HT1080 (cell line): ENCODE results near the gene OGDH. TPM values are rescaled to one million over a fixed set of nuclear protein-coding genes. Genes with fewer than 3 reads are reported as not detected.
A peak's percentile ranks its signal among the peaks of the same experiment; 100 is the strongest.
"Not testable (repeated sequence)": the region's sequence is repeated elsewhere in the genome, so short reads cannot be mapped to it uniquely, and the experiment has no call there.

Source experiments
- DNase-seq: peaks from one replicate; pipeline ENCODE4 v3.0.0-alpha.2; 2015; ENCODE audit warnings: low read depth
- total RNA-seq: library from RNA; depleted of rRNA; stranded (reverse); fragments of >200 nt; shearing (Covaris generic); gene quantifications from 2 replicates; pipeline ENCODE4 v1.2.3, GENCODE V29; 2014

Gene OGDH
- total RNA-seq, 1 experiment from 2014 or later, result 41.9 TPM

- no peak for DNase-seq
Measured at GRCh38 chr7:44666566-44666965, 60.1 kb downstream of the OGDH start.

GRCh38 chr7:44667190-44667589 lies 60.8 kb downstream of the OGDH start:
- DNase-seq, result no peak

GRCh38 chr7:44671069-44671468 lies 64.6 kb downstream of the OGDH start:
- no peak for DNase-seq

GRCh38 chr7:44673324-44673723 lies 66.9 kb downstream of the OGDH start:
- no peak for DNase-seq

- no peak for DNase-seq
Measured at GRCh38 chr7:44673771-44674170, 67.3 kb downstream of the OGDH start.

GRCh38 chr7:44674381-44674780 lies 68.0 kb downstream of the OGDH start:
- no peak for DNase-seq

- no peak for DNase-seq
Measured at GRCh38 chr7:44676776-44677175, 70.3 kb downstream of the OGDH start.

- no peak for DNase-seq
Measured at GRCh38 chr7:44678101-44678470, 71.7 kb downstream of the OGDH start.

GRCh38 chr7:44678471-44679179 lies 72.2 kb downstream of the OGDH start:
- no peak for DNase-seq

GRCh38 chr7:44681645-44682044 lies 75.2 kb downstream of the OGDH start:
- DNase-seq, result no peak

- DNase-seq, result no peak
Measured at GRCh38 chr7:44685723-44686122, 79.3 kb downstream of the OGDH start.

- DNase-seq, result no peak
Measured at GRCh38 chr7:44689427-44689826, 83.0 kb downstream of the OGDH start.

- DNase-seq, result peak; percentile 58
Measured at GRCh38 chr7:44693641-44694313, 87.3 kb downstream of the OGDH start.

- no peak for DNase-seq
Measured at GRCh38 chr7:44694326-44694725, 87.9 kb downstream of the OGDH start.

GRCh38 chr7:44694766-44695165 lies 88.3 kb downstream of the OGDH start:
- no peak for DNase-seq

- no peak for DNase-seq
Measured at GRCh38 chr7:44695756-44696155, 89.3 kb downstream of the OGDH start.

- no peak for DNase-seq
Measured at GRCh38 chr7:44696728-44697127, 90.3 kb downstream of the OGDH start.

- DNase-seq, result no peak
Measured at GRCh38 chr7:44697136-44698045, 91.0 kb downstream of the OGDH start.

GRCh38 chr7:44698046-44698580 lies 91.7 kb downstream of the OGDH start:
- no peak for DNase-seq

GRCh38 chr7:44699598-44699997 lies 93.2 kb downstream of the OGDH start:
- DNase-seq, result not testable (repeated sequence)

GRCh38 chr7:44700322-44700721 lies 93.9 kb downstream of the OGDH start:
- DNase-seq, result no peak

- DNase-seq, result not testable (repeated sequence)
Measured at GRCh38 chr7:44703391-44703790, 97.0 kb downstream of the OGDH start.
